ENCODE data around the gene OR1Q1.

Gene OR1Q1

GRCh38 chr9:122609804-122610203 lies 4.7 kb upstream of the OR1Q1 start:
- Histone ChIP-seq H3F3A (ENCODE audit: control insufficient read depth, insufficient read depth) (no peaks in the 10 kb centered on the region), H3K9me3 (ENCODE audit: control insufficient read depth, insufficient read depth, low read length) (no peaks in the 10 kb centered on the region), H3K27ac (ENCODE audit: low read depth, low read length) (no peak overlapping the region), H4K20me1 (ENCODE audit: control insufficient read depth, insufficient read depth, low read depth, low read length) (no peaks in the 10 kb centered on the region), H3K4me1 (ENCODE audit: control insufficient read depth, low read length) (no peaks in the 10 kb centered on the region), H3K27me3 (ENCODE audit: control insufficient read depth, low read length) (peaks cover 9% of the 10 kb centered on the region; the same call in 1 of the 2 replicates), H3K4me2 (ENCODE audit: low read length) (no peak overlapping the region), H3K4me3 (ENCODE audit: low read length) (no peak overlapping the region), H3K36me3 (ENCODE audit: control insufficient read depth, low read length) (no peaks in the 10 kb centered on the region), H3K79me2 (ENCODE audit: control insufficient read depth, low read length) (no peaks in the 10 kb centered on the region), H3K9me2 (replicated peaks; ENCODE audit: control insufficient read depth, low read length) (no peaks in the 10 kb centered on the region)
- TF ChIP-seq EZH2phosphoT487 (IDR thresholded peaks at IDR 0.05; ENCODE audit: borderline replicate concordance, low read length): no peak

- H3K9me2 ChIP-seq (replicated peaks; ENCODE audit: control insufficient read depth, low read length): no peaks in the 10 kb centered on the region
- H4K20me1 ChIP-seq (ENCODE audit: control insufficient read depth, insufficient read depth, low read depth, low read length): no peaks in the 10 kb centered on the region
- H3F3A ChIP-seq (ENCODE audit: control insufficient read depth, insufficient read depth): no peaks in the 10 kb centered on the region
- TF ChIP-seq CTCF (IDR thresholded peaks at IDR 0.05; ENCODE audit: low read depth, low read length, poor library complexity, severe bottlenecking): no peak
- TF ChIP-seq EZH2phosphoT487 (IDR thresholded peaks at IDR 0.05; ENCODE audit: borderline replicate concordance, low read length): no peak
- no peak overlapping the region for H3K27ac ChIP-seq (ENCODE audit: low read depth, low read length)
- no peaks in the 10 kb centered on the region for H3K36me3 ChIP-seq (ENCODE audit: control insufficient read depth, low read length)
- no peaks in the 10 kb centered on the region for H3K27me3 ChIP-seq (ENCODE audit: control insufficient read depth, low read length)
- H3K9me3 ChIP-seq (ENCODE audit: control insufficient read depth, insufficient read depth, low read length): no peaks in the 10 kb centered on the region
- H3K4me2 ChIP-seq (ENCODE audit: low read length): no peak overlapping the region
- H3K4me1 ChIP-seq (ENCODE audit: control insufficient read depth, low read length): no peaks in the 10 kb centered on the region
- H3K4me3 ChIP-seq (ENCODE audit: low read length): no peak overlapping the region
- no peaks in the 10 kb centered on the region for H3K79me2 ChIP-seq (ENCODE audit: control insufficient read depth, low read length)
These were observed 5.5 kb downstream of the OR1Q1 start for GRCh38 chr9:122619996-122620395.

- H3K9me3 ChIP-seq (ENCODE audit: control insufficient read depth, insufficient read depth, low read length): no peaks in the 10 kb centered on the region
- H3K4me3 ChIP-seq (ENCODE audit: low read length): no peak overlapping the region
- no peak overlapping the region for H3K27ac ChIP-seq (ENCODE audit: low read depth, low read length)
- H3K36me3 ChIP-seq (ENCODE audit: control insufficient read depth, low read length): no peaks in the 10 kb centered on the region
- no peaks in the 10 kb centered on the region for H4K20me1 ChIP-seq (ENCODE audit: control insufficient read depth, insufficient read depth, low read depth, low read length)
- no peaks in the 10 kb centered on the region for H3K79me2 ChIP-seq (ENCODE audit: control insufficient read depth, low read length)
- no peaks in the 10 kb centered on the region for H3F3A ChIP-seq (ENCODE audit: control insufficient read depth, insufficient read depth)
- H3K9me2 ChIP-seq (replicated peaks; ENCODE audit: control insufficient read depth, low read length): no peaks in the 10 kb centered on the region
- no peak overlapping the region for H3K4me2 ChIP-seq (ENCODE audit: low read length)
- H3K4me1 ChIP-seq (ENCODE audit: control insufficient read depth, low read length): no peaks in the 10 kb centered on the region
- H3K27me3 ChIP-seq (ENCODE audit: control insufficient read depth, low read length): no peaks in the 10 kb centered on the region
- no peak for TF ChIP-seq CTCF (IDR thresholded peaks at IDR 0.05; ENCODE audit: low read depth, low read length, poor library complexity, severe bottlenecking)
- TF ChIP-seq EZH2phosphoT487 (IDR thresholded peaks at IDR 0.05; ENCODE audit: borderline replicate concordance, low read length): no peak
These were observed 27.7 kb downstream of the OR1Q1 start for GRCh38 chr9:122642226-122642625.

GRCh38 chr9:122656378-122656777 lies 41.8 kb downstream of the OR1Q1 start:
- Histone ChIP-seq H3K4me1 (ENCODE audit: control insufficient read depth, low read length) (no peaks in the 10 kb centered on the region), H3K9me2 (replicated peaks; ENCODE audit: control insufficient read depth, low read length) (no peaks in the 10 kb centered on the region), H3K4me2 (ENCODE audit: low read length) (no peak overlapping the region), H3K36me3 (ENCODE audit: control insufficient read depth, low read length) (no peaks in the 10 kb centered on the region), H3K27ac (ENCODE audit: low read depth, low read length) (no peak overlapping the region), H3K9me3 (ENCODE audit: control insufficient read depth, insufficient read depth, low read length) (no peaks in the 10 kb centered on the region), H3K4me3 (ENCODE audit: low read length) (no peak overlapping the region), H3K27me3 (ENCODE audit: control insufficient read depth, low read length) (peaks cover 5% of the 10 kb centered on the region; the same call in 1 of the 2 replicates), H3F3A (ENCODE audit: control insufficient read depth, insufficient read depth) (no peaks in the 10 kb centered on the region), H3K79me2 (ENCODE audit: control insufficient read depth, low read length) (no peaks in the 10 kb centered on the region), H4K20me1 (ENCODE audit: control insufficient read depth, insufficient read depth, low read depth, low read length) (no peaks in the 10 kb centered on the region)
- TF ChIP-seq CTCF (IDR thresholded peaks at IDR 0.05; ENCODE audit: low read depth, low read length, poor library complexity, severe bottlenecking) (no peak), EZH2phosphoT487 (IDR thresholded peaks at IDR 0.05; ENCODE audit: borderline replicate concordance, low read length) (no peak)

All from DOHH2 (cell line).